HG02852 (cell line): ENCODE data around the gene FAM81B.

Experiments used
- ATAC-seq: cut with Tn5 transposase; IDR thresholded peaks from one replicate; pipeline ENCODE4 v1.9.1; 2021; ENCODE audit warnings: mild to moderate bottlenecking, moderate library complexity; ENCODE audit not compliant: unreplicated experiment

FAM81B gene

DNA sequence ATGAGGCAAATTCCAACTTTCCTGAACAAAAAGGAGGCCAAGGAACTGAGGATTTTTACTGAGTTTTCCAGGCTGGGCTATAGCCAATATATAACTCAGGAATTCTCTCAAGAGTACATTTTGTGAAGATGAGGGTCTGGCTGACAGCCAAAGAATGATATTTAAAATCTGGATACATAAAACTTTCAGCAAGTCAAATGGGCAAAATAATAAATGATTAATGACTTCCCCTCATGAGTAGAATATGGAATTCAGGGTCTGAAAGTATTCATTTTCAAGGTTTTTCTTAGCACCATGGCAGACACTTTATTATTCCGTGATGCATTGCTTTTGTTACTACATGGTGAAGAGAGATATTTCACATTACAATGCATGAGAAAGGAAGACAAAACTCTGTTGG is 7.8 kb downstream of the FAM81B start:
- ATAC-seq = no peak

DNA sequence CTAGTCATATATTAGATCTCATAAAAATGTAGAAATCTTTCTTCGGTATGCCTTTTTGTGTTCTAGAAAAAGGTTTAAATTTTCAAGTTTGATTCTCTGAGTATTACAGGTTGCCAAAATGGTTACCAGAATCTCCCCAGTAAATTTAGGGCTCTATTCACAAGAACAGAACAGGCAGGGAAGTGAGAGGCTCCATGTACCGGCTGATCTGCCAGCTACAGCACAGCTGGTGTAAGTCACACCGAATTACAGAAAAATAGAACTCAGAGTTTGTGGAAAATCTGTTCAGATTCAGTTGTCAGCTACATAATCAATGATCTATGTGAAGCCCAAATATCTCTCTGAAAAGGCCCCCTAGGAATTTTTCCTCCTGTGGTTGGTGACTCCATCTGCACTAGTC is 10.5 kb downstream of the FAM81B start:
- no peak for ATAC-seq

DNA sequence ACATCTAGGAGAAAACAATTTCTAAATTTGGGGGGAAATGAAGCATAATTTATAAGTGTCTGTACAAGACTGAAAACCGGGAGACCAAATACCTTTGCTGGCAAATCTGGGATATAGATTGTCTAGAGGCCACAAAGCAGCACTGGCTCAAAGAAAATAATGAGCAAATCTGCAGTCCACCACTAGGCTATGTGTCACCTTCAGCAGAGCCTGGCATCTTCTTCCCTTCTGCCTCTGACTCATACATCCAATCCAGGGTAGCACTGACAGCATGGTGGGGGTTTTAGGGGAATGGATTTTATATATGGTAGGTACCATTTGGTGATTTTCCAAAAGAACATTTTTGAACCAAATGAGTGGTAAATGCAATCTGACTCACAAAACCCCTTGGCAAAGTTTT is 12.8 kb downstream of the FAM81B start:
- ATAC-seq = no peak

DNA sequence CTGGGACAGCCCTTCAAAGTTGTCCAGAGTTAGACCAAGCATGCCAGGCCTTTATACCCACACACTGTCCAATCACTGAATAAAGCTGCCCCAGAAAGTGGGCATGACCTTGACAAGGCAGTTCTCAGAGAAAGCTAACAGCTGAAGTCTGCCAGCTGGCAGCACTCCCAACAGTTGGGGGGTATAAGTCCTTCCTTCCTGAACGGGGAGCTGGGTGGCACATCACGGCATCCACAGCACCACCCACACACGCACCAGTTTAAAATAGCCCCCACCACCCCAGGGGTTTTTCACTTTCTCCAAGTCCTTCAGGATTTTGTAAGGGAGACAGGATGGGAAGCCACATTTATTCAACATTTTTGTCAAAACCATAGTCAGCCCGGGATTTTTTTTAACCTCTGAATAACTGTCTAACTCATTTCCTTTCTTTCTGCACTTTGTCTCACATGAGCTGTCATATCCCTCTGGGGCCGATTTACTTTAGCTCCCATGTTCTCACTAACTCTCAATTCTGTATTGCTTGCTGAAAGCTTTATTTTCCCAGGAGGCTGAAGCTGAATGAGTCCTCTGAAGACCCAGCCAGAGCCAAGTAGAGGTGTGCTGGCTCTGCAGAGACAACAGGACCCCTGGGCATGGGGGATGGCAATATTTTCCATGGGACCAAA is 15.4 kb downstream of the FAM81B start:
- ATAC-seq = no peak

DNA sequence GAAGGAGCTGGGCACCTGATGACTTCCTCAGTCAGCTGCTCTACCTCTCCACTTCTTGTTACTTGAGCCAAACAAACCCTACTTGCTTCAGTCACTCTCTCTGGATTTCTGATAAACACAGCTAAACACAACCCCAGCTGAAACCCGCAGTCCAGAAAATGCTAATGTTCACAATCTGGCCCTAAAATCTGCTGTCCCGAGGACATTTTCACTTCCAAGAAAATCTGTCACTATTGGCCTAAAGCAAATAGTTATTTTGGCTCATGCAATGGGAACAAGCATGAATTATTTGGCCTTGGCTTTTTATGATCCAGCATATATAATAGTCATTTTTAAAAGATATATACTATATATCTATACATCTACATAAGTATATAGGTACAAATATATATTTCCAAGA is 19.1 kb downstream of the FAM81B start:
- ATAC-seq = no peak

DNA sequence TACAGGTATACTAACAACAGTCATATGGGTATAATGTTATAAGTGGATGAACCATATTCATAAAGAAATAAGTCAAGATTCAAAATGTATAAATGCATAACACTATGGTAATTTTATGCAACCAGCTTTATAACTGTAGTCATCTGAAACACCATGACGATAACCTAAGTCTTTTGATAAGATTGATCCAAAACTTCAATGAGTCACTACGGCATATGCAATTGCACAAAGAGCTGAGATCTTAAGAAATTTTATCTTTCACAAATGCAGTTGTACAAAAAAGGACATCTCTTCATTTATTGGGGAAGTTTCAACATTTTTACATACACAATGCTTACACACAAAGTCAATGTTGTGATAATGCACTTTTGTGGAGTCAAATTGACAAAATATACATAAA is 20.3 kb downstream of the FAM81B start:
- ATAC-seq = no peak

DNA sequence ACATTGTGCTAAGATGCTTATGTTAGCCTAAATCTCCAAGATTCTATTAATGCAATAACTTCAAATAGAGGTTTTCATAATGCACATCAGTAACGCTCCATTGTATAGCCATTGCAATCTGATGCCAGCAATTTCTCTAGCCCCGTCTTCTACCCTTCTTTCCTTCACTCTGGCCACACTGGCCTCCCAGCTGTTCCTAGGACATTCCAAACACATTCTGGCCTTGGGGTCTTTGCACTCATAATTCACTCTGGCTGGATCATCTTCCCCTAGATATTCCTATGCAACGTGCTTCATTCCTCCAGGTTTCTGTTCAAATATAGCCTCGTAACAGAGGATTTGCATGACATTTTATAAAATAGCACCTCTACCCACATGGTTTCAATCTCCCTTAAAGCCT is 23.3 kb downstream of the FAM81B start:
- ATAC-seq = no peak

DNA sequence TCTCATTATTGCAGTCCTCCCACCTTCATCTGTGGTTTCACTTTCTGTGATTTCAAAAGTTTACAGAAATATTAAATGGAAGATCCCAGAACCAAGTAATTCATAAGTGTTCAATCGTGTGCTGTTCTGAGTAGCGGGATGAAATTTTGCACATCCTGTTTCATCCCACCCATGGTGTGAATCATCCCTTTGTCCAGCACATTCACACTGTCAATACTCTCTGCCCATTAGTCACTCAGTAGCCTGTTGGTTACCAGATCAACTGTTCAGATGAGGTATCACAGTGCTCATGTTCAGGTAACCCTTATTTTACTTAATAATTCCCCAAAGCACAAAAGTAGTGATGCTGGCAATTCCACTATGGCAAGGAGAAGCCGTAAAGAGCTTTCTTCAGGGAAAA is 26.8 kb downstream of the FAM81B start:
- no peak for ATAC-seq

DNA sequence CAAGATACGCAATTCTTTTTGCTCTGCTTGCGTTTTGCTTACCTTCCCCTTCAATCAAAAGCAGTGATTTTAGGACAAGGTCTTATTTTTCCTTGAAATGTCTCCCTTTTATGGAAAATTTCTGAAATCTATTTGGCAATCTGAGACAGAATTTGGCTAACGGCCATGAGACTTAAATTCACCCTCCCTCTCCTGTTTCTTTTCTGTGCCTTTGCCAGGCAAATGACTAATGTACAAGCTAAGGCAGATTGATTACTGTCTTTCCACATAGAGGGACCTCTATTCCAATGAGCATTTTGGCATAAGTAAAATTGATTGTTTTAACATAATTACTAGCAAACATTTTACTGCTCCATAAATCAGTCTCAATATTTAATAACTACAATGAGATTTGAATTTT is 31.7 kb downstream of the FAM81B start:
- no peak for ATAC-seq

DNA sequence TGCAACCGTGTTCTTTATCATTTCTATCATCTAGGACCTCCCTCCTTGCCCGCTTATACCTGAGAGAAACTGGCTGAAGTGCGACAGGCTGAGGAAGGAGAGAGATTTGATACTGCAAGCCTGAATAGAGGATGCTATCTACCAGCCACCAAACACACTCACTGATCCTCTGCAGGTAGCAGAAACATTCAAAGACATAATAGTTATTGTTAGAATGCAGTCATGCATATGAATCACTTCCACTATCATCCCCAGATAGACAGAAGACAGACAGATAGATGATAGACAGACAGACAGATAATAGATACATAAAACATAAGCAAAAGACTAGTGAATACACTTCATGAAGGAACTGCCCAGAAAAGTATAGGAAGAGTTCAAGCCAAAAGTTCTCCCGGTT is 32.9 kb downstream of the FAM81B start:
- no peak for ATAC-seq

DNA sequence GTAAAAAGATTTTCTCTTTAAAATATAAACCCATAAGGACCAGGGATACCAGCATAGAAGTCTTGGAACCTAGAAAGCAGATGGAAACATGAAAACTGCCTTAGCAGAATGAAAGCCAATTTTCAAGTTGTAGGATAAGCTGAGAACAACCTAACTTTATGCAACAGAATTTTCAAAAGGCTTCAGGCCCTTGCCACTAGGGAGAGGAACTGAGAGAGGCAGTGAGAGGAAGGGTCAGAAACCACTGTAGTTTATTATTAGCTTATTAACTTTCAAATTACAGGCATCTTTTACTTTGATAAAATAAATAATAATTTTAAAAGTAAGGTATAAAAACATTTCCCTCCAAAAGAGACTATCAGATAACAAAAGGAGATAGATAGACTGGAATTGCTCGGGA is 33.4 kb downstream of the FAM81B start:
- no peak for ATAC-seq

DNA sequence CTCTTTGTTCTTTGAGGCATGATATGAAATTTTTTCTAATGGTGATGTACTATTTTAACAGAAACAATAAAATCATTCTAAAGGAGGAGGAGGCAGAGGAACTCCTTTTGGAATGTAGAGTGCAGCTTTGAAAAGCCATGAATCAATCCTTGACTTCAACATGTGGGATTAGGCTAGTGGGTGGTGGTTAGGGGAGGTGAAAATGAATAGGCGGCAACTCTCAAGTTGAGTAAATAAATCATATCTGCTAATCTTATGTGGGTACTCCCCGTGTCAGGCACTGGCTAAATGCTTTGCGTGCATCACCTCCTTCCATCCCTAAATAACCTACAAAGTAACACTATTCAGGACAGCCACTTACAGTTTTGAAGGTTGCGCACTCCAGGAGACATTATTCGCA is 35.1 kb downstream of the FAM81B start:
- no peak for ATAC-seq

DNA sequence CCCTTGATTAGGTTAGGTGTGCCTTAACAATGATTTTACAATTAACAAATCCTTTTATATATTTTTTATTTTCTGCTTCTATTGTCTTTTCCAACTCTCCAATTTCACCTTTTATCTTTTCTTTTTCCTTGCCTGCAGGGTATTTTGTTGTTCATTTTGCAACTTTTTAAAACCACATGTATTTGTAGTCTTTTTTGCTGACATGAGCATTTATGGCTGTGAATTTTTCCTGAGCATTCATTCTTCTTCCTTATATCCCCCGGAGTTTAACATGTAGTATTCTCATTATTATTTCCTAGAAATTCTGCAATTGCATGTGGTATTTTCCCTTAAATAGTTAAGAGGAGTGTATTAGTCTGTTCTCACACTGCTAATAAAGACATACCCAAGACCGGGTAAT is 41.6 kb downstream of the FAM81B start:
- no peak for ATAC-seq

DNA sequence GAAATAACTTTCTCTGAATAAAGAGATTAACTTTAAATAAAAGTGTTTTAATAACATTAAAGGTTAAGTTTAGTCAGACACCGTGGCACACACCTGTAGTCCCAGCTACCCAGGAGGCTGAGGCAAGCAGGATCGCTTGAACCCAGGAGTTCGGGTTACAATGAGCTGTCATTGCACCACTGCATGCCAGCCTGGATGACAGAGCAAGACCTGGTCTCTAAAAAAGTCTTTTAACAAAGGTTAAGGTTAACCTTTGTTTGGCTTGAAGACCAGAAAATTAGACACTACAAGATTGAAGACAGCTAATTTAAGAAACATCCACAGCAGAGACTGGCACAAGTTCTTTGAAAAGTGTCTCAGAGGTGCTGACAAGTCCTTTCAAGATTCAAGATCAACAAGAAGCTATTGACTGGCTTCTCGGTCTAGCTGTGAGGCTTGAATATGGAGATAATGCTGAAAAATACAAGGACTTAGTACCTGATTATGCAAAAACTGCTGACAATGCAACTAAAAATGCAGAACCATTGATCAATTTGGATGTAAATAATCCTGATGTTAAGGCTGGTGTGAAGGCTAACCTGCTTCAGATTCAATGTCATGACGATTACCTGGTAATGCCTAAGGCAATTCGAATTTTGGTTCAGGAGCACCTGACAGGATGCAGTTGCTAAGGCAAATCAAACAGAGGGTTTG is 48.8 kb downstream of the FAM81B start:
- ATAC-seq = no peak

DNA sequence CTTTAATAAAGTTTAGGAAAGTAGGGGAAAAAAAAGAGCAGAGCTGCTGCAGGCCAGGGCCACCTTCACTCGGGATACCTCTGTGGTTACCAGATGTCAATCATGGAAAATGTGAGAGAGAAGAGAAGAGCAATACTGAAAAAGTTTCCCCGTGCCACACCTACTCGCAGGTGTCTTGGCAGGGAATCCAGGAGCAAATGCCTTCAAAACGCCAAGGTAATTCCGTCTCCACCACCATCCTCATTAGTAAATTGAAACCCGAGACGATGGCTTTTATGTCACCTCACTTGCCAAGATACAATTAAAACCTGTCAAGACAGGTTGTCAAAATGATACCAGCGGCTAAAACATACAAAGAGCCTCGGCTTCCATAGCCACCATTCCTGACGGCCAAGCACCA is 49.7 kb downstream of the FAM81B start:
- no peak for ATAC-seq

DNA sequence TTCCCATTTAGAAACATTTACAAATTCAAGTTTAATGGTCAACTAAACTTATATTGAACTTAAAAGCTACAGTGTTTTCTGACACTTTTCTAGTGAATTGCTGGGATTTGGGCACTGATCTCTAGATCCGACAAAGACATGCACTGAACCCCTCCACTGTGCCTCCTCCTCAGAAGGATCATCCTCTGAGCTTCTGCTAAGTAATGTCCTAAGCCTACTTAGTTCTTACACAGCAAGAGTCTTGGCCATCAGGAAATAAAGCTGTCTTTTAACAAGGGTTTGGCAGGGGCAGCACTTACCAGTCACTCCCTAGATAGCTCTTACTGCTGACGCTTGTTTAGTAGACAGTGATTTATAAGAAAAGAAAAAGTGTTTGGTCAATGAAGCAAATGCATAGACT is 50.5 kb downstream of the FAM81B start:
- ATAC-seq = no peak

DNA sequence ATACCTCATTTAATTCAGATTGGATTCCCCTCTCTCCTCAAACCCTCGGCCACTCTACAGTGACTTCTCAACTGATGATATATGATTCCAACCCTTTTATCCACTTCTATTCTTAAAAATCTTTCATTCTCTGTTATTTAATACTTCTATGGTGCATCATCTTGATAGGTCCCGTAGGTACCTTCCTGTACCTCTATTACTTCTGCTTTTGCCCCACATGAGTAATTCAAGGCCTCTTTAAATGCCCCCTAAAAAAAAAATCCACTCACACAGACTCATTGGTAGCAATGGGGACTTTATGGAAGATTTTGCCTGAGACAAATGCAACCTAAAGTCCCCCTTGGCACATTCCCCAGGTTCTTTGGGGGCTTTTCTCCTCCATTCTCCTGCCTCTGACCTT is 54.3 kb downstream of the FAM81B start:
- ATAC-seq = no peak

DNA sequence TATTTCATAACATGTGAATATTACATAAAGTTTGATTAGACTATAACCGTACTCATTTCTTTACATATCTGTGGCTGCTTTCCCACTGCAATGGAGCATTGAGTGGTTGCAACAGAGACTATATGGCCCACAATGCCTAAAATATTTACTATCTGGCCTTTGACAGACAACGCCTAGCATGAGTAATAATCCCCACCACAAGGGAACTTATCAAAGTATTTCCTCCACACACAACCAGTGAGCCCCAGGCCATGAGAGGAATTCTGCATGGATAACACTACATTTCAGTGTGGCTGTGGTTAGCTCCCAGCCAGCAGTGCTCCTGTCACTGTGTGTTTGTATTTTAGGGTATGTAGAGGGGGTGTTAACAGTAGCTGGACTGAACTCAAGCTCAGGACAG is 54.8 kb downstream of the FAM81B start:
- ATAC-seq = no peak

DNA sequence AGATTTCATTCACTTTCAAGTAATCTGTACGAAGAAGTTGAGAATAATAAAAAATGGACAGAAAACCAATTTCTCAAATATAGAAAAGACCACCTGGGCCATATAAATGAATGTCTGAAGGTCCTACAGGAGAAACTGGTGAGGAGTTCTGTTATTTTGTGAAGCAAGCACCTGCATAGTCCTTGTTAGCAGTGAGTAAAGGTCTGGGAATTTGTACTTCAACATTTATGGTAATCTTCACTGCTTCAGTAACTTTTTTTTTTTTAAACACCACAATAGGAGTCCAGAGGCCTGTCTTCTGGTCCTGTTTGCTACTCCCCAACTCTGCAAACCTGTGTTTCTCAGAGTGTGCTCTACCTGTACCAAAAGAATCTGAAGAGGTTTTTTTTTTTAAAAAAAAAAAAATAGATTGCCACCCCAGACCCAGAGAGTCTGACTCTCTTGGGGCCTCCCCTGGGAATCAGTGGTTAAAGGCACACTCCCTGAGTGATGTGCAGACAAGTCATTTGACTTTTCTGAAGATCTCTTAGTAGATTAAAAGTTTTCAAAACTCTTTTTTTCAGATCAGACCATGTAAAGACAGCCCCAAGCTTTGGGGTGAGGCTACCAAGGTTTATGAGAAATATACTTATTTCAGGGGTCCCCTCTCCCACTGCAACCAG is 55.5 kb downstream of the FAM81B start:
- ATAC-seq = no peak

DNA sequence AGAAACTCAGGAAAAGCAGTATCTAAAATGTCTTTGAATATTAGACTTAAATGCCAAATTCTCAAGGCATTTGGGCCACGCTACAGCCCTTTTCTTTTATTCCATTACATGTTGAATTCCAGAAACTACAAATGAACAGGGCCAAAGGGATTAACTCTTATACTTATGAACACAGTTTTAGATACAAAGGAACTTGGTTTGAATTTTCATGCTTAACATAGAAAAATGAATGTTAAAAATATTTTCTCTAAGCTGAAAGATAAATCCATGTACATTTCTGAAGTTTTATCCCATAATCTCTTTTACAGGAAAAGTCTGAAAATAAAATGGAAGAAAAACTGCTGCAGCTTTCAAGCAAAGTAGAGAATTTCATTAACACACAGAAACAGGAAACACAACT is 56.8 kb downstream of the FAM81B start:
- ATAC-seq = no peak

DNA sequence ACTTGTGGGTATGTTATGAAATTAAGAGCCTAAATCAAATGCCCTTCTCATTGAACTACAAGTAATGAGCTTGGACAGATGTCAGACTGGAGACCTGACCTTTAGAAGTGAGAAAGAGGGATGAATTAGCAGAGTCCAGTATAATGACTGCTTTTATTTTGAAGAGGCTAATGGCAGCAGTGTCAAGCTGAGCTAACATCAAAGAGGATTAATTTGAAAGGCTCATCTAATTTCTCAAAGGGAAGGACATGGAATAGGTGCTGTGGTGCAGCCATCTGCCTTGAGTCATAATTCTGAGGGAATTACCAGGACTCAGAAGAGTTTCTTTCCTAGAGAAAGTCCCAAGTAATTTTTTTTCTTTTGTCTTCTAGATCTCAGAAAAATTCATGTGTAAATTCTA is 57.6 kb downstream of the FAM81B start:
- no peak for ATAC-seq

DNA sequence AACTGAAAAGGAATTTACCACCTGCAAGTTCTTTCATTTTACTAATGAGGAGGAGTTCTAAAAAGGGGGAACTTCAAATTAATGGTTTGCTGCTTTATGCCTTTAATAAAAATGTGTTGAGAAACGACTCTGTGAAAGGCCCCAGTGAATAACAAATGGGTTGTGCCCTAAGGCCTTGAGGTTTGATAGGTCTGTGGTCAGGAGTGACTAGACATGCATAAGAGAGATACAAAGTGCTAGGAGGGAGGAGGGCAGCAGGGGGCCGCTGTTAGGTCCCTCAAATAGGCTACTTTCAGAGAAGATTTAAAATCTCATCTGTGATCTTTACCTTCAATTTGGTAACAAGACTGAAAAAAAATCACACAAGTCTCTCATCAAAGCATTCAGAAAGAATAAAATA is 58.3 kb downstream of the FAM81B start:
- ATAC-seq = no peak
